GM13977 (cell line): ENCODE results near the gene L3MBTL4.

ENCODE experiments used
- DNase-seq: peaks from one replicate; pipeline ENCODE4 v3.0.0; 2012; ENCODE audit warnings: low spot score
- in situ Hi-C: fragments of 300-500 bp; cut with MboI; formaldehyde crosslinking; loops from one replicate; pipeline ENCODE4 v1.12.0; 2022; ENCODE audit warnings: low sequenced_read_pairs, low pct_unique_long_range_greater_than_20kb, mixed read lengths, inconsistent platforms; ENCODE audit not compliant: unreplicated experiment
- TF ChIP-seq, protein P1 (sequence below): IDR thresholded peaks from 2 replicates; pipeline ENCODE4 v1.5.1; 2012; ENCODE audit warnings: mild to moderate bottlenecking, control low read depth; ENCODE audit not compliant: insufficient read depth; ENCODE audit errors: extremely low read depth, missing control alignments

Gene L3MBTL4

GRCh38 chr18:5992381-5992780 lies 422.3 kb downstream of the L3MBTL4 start:
- DNase-seq = no peak
- in situ Hi-C loops = no loop called here

GRCh38 chr18:5987249-5987648 lies 427.5 kb downstream of the L3MBTL4 start:
- TF ChIP-seq, protein P1, sequence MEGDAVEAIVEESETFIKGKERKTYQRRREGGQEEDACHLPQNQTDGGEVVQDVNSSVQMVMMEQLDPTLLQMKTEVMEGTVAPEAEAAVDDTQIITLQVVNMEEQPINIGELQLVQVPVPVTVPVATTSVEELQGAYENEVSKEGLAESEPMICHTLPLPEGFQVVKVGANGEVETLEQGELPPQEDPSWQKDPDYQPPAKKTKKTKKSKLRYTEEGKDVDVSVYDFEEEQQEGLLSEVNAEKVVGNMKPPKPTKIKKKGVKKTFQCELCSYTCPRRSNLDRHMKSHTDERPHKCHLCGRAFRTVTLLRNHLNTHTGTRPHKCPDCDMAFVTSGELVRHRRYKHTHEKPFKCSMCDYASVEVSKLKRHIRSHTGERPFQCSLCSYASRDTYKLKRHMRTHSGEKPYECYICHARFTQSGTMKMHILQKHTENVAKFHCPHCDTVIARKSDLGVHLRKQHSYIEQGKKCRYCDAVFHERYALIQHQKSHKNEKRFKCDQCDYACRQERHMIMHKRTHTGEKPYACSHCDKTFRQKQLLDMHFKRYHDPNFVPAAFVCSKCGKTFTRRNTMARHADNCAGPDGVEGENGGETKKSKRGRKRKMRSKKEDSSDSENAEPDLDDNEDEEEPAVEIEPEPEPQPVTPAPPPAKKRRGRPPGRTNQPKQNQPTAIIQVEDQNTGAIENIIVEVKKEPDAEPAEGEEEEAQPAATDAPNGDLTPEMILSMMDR = no peak
- in situ Hi-C loops = no loop called here
- no peak for DNase-seq

More at GRCh38 chr18:5992381-5992780, 422.3 kb downstream of the L3MBTL4 start:
- TF ChIP-seq, protein P1 = no peak

DNA sequence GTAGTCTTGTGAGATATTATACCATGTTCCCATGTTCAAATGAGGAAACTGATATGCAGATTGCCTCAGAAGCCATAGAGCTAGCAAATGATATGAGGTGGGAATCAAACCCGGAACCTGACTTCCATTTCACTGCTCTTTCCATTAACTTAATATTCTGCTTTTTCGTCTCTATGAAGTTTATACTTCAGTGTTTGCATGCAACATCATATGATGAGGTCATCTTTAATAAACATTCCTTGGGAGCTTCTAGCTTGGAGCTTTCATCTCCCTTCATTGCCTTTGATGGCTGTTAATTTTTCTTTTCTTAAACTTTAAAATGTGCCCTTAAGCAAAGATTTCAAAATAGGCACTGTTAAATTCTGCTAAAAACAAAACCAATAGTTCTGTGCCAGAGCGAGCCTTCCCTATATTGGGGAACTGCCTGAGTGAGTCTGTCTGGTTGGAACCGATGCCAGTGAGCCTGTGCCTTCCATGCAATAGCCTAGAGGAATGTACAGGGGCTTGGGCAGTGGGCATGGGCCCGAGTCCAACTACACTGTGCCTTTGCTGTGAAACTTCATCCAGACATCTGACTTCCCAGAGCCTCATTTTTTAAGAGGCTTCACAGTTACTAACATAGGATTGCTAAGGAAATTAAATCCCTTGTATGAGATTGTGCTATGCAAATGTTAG lies 428.3 kb downstream of the L3MBTL4 start:
- TF ChIP-seq, protein P1 = no peak

GRCh38 chr18:5984245-5984644 lies 430.5 kb downstream of the L3MBTL4 start:
- in situ Hi-C loops = no loop called here
- TF ChIP-seq, protein P1 = no peak
- DNase-seq = no peak

More for the DNA sequence above, 428.3 kb downstream of the L3MBTL4 start:
- DNase-seq = no peak
- in situ Hi-C loops = no loop called here

DNA sequence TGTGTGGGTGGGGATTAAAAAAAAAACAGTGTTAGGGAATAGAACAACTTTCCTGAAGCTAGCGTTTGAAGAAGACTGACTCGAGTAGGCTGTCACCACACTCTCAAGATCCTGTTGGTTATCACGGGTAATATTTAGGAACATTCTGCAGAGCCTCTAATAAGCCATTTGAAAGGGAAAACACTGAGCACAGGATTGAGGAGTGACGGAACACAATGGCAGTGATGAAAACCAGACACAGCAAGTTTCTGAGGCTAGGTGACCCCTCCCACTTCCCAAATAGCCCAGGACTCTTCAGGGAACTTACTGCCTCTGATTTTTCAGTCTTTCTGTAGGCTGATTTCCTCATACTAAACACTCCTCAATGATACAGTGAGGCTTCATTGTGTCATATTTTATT lies 431.2 kb downstream of the L3MBTL4 start:
- DNase-seq = no peak
- TF ChIP-seq, protein P1 = no peak
- in situ Hi-C loops = no loop called here

DNA sequence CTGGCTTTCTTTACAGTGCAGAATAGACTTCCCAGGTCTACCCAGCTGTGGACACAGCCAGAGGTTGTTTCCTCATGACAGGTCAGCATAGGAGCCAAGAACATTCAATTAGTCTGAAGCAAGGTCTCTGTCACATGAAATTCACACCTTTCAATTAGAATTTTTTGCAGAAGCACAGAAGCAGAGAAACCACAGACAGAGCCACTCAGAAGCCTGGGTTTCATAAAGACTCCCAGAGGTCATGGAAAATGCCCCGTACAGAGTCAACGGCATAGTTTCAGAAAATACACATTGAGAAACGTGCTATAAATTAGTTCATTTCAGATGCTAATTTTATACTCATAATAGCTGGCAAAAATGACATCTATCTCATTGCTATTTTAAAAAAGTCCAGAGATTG lies 432.4 kb downstream of the L3MBTL4 start:
- no peak for DNase-seq
- TF ChIP-seq, protein P1 = no peak
- in situ Hi-C loops = no loop called here

DNA sequence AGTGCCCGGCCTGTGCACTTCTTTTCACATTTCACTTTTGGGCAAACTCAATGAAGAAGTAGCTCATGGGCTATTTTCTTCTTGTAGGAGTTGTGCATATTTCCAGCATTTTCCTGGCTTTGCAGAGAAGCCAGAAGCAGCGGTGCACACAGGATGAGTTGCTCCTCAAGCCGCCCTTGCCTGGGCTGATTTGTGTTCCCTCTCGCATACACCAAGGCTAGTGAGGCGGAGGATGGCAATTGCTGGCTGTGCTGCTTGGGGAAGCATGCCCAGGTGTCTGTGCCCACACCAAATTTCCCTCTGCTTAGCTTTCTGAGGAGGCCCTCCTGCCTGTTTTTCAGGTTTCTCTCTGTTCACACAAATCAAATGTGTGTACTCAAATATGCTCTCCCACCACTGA lies 434.0 kb downstream of the L3MBTL4 start:
- TF ChIP-seq, protein P1 = no peak
- in situ Hi-C loops = no loop called here
- no peak for DNase-seq
